Keratinocyte (primary cell): ENCODE measurements around the gene CDR2L. TPM values are rescaled to one million over a fixed set of nuclear protein-coding genes. Genes with fewer than 3 reads are reported as not detected.

Source experiments
- DNase-seq: peaks from one replicate; pipeline ENCODE4 v3.0.0-alpha.2; 2011; ENCODE audit warnings: low read depth, missing footprints, low spot score
- FAIRE-seq: peaks from 2 replicates; lab custom pipeline; 2011; peaks lifted over from hg19 to GRCh38; lab: Jason Lieb, UNC
- H2AFZ ChIP-seq: 2 replicates; pipeline ENCODE4 v1.6.0; 2012; ENCODE audit warnings: low read length, control low read depth, inconsistent platforms; ENCODE audit not compliant: control insufficient read depth
- H3K27ac ChIP-seq: 2 replicates; pipeline ENCODE4 v1.5.1; 2011; ENCODE audit warnings: low read length; ENCODE audit not compliant: control insufficient read depth, insufficient read depth
- H3K27me3 ChIP-seq: 3 replicates; pipeline ENCODE4 v1.6.0; 2011; ENCODE audit warnings: low read length; ENCODE audit not compliant: control insufficient read depth, insufficient read depth; ENCODE audit errors: extremely low read depth
- H3K36me3 ChIP-seq, 2 experiments: 2 replicates in 1 of 2; 3 replicates in 1 of 2; pipeline ENCODE4 v1.5.1; 2011; ENCODE audit warnings: low read length in 2 of 2, mild to moderate bottlenecking in 1 of 2; ENCODE audit not compliant: control insufficient read depth in 2 of 2, insufficient read depth in 2 of 2; ENCODE audit errors: extremely low read depth in 1 of 2
- H3K4me1 ChIP-seq: 3 replicates; pipeline ENCODE4 v1.5.1; 2011; ENCODE audit warnings: low read length; ENCODE audit not compliant: control insufficient read depth, insufficient read depth; ENCODE audit errors: extremely low read depth
- H3K4me2 ChIP-seq: 3 replicates; pipeline ENCODE4 v1.6.0; 2011; ENCODE audit warnings: low read depth, low read length; ENCODE audit not compliant: control insufficient read depth, insufficient read depth; ENCODE audit errors: extremely low read depth
- H3K4me3 ChIP-seq, 3 experiments: fragments of 200-600 bp in 1 of 3; sonication (generic) in 1 of 3; 2 replicates in 2 of 3; 3 replicates in 1 of 3; pipeline ENCODE4 v1.5.1; 2011 to 2016; ENCODE audit warnings: low read length in 3 of 3, mild to moderate bottlenecking in 3 of 3, control low read depth in 2 of 3, inconsistent platforms in 1 of 3, low read depth in 1 of 3, mixed read lengths in 1 of 3, mixed run types in 1 of 3, moderate library complexity in 1 of 3; ENCODE audit not compliant: control insufficient read depth in 2 of 3, insufficient read depth in 2 of 3; ENCODE audit errors: extremely low read depth in 1 of 3
- H3K79me2 ChIP-seq: 2 replicates; pipeline ENCODE4 v1.6.0; 2012; ENCODE audit warnings: low read length; ENCODE audit not compliant: control insufficient read depth, insufficient read depth
- H3K9ac ChIP-seq: 3 replicates; pipeline ENCODE4 v1.6.0; 2011; ENCODE audit warnings: low read length; ENCODE audit not compliant: control insufficient read depth, insufficient read depth; ENCODE audit errors: extremely low read depth
- H3K9me1 ChIP-seq: 3 replicates; pipeline ENCODE4 v1.6.0; 2011; ENCODE audit warnings: low read length; ENCODE audit not compliant: control insufficient read depth, insufficient read depth; ENCODE audit errors: extremely low read depth
- H3K9me3 ChIP-seq: 2 replicates; pipeline ENCODE4 v1.5.1; 2012; ENCODE audit warnings: low read depth, low read length; ENCODE audit not compliant: control insufficient read depth
- H4K20me1 ChIP-seq: 3 replicates; pipeline ENCODE4 v1.6.0; 2011; ENCODE audit warnings: low read length; ENCODE audit not compliant: control insufficient read depth, insufficient read depth; ENCODE audit errors: extremely low read depth
- CTCF ChIP-seq, 3 experiments: IDR thresholded peaks in 1 of 3; conservative IDR thresholded peaks in 1 of 3; optimal IDR thresholded peaks in 1 of 3; 2 replicates in 2 of 3; 3 replicates in 1 of 3; pipeline versions ENCODE3 to v1.5.1; 2011; ENCODE audit warnings: low read length in 3 of 3, mild to moderate bottlenecking in 3 of 3, moderate library complexity in 2 of 3, control low read depth in 1 of 3, inconsistent platforms in 1 of 3; ENCODE audit not compliant: insufficient read depth in 2 of 3; ENCODE audit errors: extremely low read depth in 1 of 3
- EZH2 ChIP-seq: IDR thresholded peaks from one replicate; pipeline ENCODE4 v1.6.1; 2012; ENCODE audit warnings: inconsistent platforms, mild to moderate bottlenecking, low read length, moderate library complexity
- dilution Hi-C: fragments of 300-500 bp; cut with MboI; formaldehyde crosslinking; loops from one replicate; pipeline ENCODE4 v1.7.0; 2020; ENCODE audit warnings: low sequenced_read_pairs; ENCODE audit not compliant: extremely low pct_ligation_motif_present
- polyA plus RNA-seq, 5 experiments: library from polyadenylated mRNA; depleted of rRNA in 3 of 5; stranded (reverse) in 3 of 5; stranded (forward) in 1 of 5; unstranded in 1 of 5; fragments of >200 nt; gene quantifications; 1 replicate in 1 of 5; 2 replicates in 3 of 5; 3 replicates in 1 of 5; pipeline versions ENCODE4 v1.2.1 to v1.2.3, GENCODE V29; 2011 to 2012; ENCODE audit warnings: missing spikeins in 2 of 5, low read depth in 1 of 5, low replicate concordance in 1 of 5
- small RNA-seq, 3 experiments: library from RNA; depleted of rRNA; stranded (forward); fragments of <200 nt; gene quantifications; one replicate each; pipeline ENCODE3, GENCODE V24; 2012; ENCODE audit warnings: low read depth in 3 of 3, low replicate concordance in 1 of 3; ENCODE audit not compliant: insufficient read length in 3 of 3

The CDR2L gene
- polyA plus RNA-seq, 1 donor (not counting 4 experiments of a cell fraction or from before 2014, with no cell fraction given), result 7.1 TPM

GRCh38 chr17:75049706-75050105 is 62.3 kb downstream of the CDR2L start:
- Histone ChIP-seq H3K9me3 (no peaks in the 10 kb centered on the region), H3K27ac (no peak overlapping the region), H3K9ac (no peak overlapping the region), H3K27me3 (no peaks in the 10 kb centered on the region), H3K4me3 (no peak overlapping the region), H3K9me1 (no peaks in the 10 kb centered on the region), H3K4me1 (peaks cover 14% of the 10 kb centered on the region), H2AFZ (no peak overlapping the region), H3K4me2 (no peak overlapping the region), H4K20me1 (no peaks in the 10 kb centered on the region), H3K79me2 (peaks cover 16% of the 10 kb centered on the region), H3K36me3 (peaks cover 10 to 22% of the 10 kb centered on the region in 2 experiments)
- FAIRE-seq (no peak), DNase-seq (no peak)
- no peak for TF ChIP-seq CTCF (optimal IDR thresholded peaks at IDR 0.05 in 1 of 3, IDR thresholded peaks at IDR 0.05 in 1 of 3, conservative IDR thresholded peaks at IDR 0.05 in 1 of 3; ENCODE audit: extremely low read depth in 1 of 3, insufficient read depth in 2 of 3, low read length in 3 of 3)
- TF ChIP-seq EZH2, result no peak
- dilution Hi-C loops, result no loop called here

GRCh38 chr17:75051941-75052340 is 64.5 kb downstream of the CDR2L start:
- dilution Hi-C loops, result no loop called here
- Histone ChIP-seq H3K9me1 (no peaks in the 10 kb centered on the region), H3K4me1 (peaks cover 14% of the 10 kb centered on the region), H3K79me2 (peaks cover 5% of the 10 kb centered on the region), H3K36me3 (peaks cover 12 to 25% of the 10 kb centered on the region in 2 experiments), H3K9me3 (no peaks in the 10 kb centered on the region), H3K27ac (no peak overlapping the region), H4K20me1 (no peaks in the 10 kb centered on the region), H3K4me2 (no peak overlapping the region), H3K27me3 (no peaks in the 10 kb centered on the region), H3K4me3 (no peak overlapping the region), H2AFZ (no peak overlapping the region), H3K9ac (no peak overlapping the region)
- no peak for TF ChIP-seq CTCF (optimal IDR thresholded peaks at IDR 0.05 in 1 of 3, IDR thresholded peaks at IDR 0.05 in 1 of 3, conservative IDR thresholded peaks at IDR 0.05 in 1 of 3; ENCODE audit: extremely low read depth in 1 of 3, insufficient read depth in 2 of 3, low read length in 3 of 3)
- no peak for TF ChIP-seq EZH2
- DNase-seq, result no peak
- FAIRE-seq, result no peak

Small RNAs within 50 kb of the gene (small RNA-seq; reads per million reads assigned to genes)
- gene RN7SL573P (0 reads per million in 3 experiments), gene RNU6-362P (0 reads per million in 3 experiments)

Other genes starting within 250 kb of the CDR2L start
- 30.6 to 48.8 TPM (median 45.6 TPM) in 3 replicates for gene NHERF1, start 239.0 kb upstream of the CDR2L start, polyA plus RNA-seq
- 34.6 to 49.8 TPM (median 36.9 TPM) in 3 replicates for gene NAT9, start 211.3 kb upstream of the CDR2L start, polyA plus RNA-seq
- not detected in 3 replicates for gene GRIN2C, start 127.7 kb upstream of the CDR2L start, polyA plus RNA-seq
- gene FDXR, start 114.6 kb upstream of the CDR2L start, polyA plus RNA-seq, result 9.3 to 18.8 TPM (median 12.0 TPM) in 3 replicates
- gene FADS6, start 94.0 kb upstream of the CDR2L start, polyA plus RNA-seq, result 0.07 to 0.57 TPM in 2 of 3 replicates, not detected in the other
- gene USH1G, start 64.4 kb upstream of the CDR2L start, polyA plus RNA-seq, result 0.03 to 1.3 TPM (median 0.34 TPM) in 3 replicates
- 0.08 TPM in 1 of 3 replicates, not detected in the others for gene OTOP2, start 63.4 kb upstream of the CDR2L start, polyA plus RNA-seq
- 0.03 to 0.05 TPM in 2 of 3 replicates, not detected in the other for gene OTOP3, start 51.7 kb upstream of the CDR2L start, polyA plus RNA-seq
- 0.19 to 1.0 TPM (median 0.33 TPM) in 3 replicates for gene HID1, start 14.9 kb upstream of the CDR2L start, polyA plus RNA-seq
- 43.3 to 61.1 TPM (median 53.6 TPM) in 3 replicates for gene MRPL58, start 25.0 kb downstream of the CDR2L start, polyA plus RNA-seq
- 240 to 406 TPM (median 276 TPM) in 3 replicates for gene ATP5PD, start 59.3 kb downstream of the CDR2L start, polyA plus RNA-seq
- gene KCTD2, start 59.6 kb downstream of the CDR2L start, polyA plus RNA-seq, result 20.7 to 22.8 TPM (median 21.2 TPM) in 3 replicates
- 3.5 to 5.4 TPM (median 4.0 TPM) in 3 replicates for gene SLC16A5, start 100.3 kb downstream of the CDR2L start, polyA plus RNA-seq
- 3.2 to 6.0 TPM (median 4.2 TPM) in 3 replicates for gene ARMC7, start 122.3 kb downstream of the CDR2L start, polyA plus RNA-seq
- 29.9 to 38.1 TPM (median 38.0 TPM) in 3 replicates for gene NT5C, start 144.1 kb downstream of the CDR2L start, polyA plus RNA-seq
- gene JPT1, start 166.9 kb downstream of the CDR2L start, polyA plus RNA-seq, result 67.5 to 452 TPM (median 142 TPM) in 3 replicates
- gene SUMO2, start 195.3 kb downstream of the CDR2L start, polyA plus RNA-seq, result 107 to 393 TPM (median 230 TPM) in 3 replicates
- 64.2 to 66.9 TPM (median 64.4 TPM) in 3 replicates for gene NUP85, start 218.0 kb downstream of the CDR2L start, polyA plus RNA-seq